HG03457 (cell line): Measurements from ENCODE around the gene TMEM80.

Source experiments
- ATAC-seq: cut with Tn5 transposase; IDR thresholded peaks from one replicate; pipeline ENCODE4 v1.9.1; 2021; ENCODE audit warnings: moderate number of reproducible peaks; ENCODE audit not compliant: unreplicated experiment

TMEM80 gene

DNA sequence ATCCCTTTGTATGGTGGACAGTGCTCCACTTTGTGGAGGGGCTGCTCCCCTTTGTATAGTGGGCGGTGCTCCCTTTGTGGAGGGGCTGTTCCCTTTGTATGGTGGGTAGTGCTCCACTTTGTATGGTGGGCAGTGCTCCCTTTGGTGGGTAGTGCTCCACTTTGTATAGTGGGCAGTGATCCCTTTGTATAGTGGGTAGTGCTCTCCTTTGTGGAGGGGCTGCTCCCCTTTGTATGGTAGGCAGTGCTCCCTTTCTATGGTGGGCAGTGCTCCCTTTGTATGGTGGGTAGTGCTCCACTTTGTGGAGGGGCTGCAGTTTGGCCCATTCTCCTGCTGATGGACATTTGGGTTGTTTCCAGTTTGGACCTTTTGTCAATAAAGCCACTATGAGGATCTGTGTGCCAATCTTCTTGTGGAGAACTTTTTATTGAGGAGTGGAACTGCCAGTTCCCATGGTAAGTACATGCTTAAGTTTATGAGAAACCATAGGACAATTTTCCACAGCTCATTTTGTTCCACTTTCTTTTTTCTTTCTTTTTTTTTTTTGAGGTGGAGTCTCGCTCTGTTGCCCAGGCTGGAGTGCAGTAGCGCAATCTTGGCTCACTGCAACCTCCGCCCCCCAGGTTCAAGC, 47.1 kb downstream of the TMEM80 start:
- no peak for ATAC-seq

DNA sequence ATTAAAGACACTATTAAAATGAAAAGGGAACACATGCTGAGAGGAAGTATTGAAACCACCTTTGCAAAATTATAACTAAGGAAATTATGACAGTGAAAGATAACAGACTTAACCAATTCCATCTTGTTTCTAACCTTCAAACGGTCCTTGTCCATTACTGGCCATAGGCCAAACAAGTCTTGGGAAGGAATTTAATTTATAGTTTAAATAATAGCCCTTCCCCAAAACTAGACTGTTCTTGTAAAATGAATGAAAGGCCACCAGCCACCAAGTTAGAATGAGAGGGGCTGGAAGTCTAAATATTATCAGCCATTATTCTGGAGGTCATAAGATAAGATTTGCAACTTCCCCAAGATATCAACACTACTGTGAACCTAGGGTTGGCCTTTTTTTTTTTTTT, 49.8 kb downstream of the TMEM80 start:
- no peak for ATAC-seq

DNA sequence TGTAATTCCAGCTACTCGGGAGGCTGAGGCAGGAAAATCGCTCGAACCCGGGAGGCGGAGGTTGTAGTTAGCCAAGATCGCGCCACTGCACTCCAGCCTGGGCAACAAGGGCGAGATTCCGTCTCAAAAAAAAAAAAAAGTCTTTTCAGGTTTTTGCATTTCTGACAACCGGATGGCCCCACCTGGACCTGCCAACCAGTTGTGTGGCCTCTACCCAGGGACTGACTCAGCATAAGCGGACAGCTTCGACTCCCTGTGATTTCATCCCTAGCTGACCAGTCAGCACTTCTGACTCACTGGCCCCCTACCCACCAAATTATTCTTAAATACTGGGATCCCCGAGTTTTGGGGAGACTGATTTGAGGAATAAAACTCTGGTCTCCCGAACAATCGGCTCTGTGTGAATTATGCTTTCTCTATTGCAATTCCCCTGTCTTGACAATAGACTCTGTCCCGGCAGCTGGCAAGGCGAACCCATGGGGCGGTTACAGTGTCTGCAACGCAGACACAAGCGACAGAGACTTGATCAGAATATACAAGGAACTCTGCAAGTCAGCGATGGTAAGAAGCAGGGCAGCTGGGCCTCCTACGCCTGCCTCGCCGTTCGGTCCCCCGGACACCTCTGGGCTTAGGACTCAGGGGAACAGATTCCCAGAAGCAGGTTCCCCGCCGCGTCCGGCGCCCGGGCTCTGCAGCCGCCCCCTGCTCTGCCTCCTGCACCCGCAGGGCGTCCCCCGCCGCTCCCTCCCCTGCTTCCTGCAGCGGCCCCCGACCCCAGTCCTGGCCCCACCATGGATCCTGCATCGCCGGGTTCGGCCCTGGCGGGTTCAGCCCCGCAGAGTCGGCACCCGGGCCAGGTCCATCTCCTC, 50.9 kb downstream of the TMEM80 start:
- ATAC-seq: no peak

DNA sequence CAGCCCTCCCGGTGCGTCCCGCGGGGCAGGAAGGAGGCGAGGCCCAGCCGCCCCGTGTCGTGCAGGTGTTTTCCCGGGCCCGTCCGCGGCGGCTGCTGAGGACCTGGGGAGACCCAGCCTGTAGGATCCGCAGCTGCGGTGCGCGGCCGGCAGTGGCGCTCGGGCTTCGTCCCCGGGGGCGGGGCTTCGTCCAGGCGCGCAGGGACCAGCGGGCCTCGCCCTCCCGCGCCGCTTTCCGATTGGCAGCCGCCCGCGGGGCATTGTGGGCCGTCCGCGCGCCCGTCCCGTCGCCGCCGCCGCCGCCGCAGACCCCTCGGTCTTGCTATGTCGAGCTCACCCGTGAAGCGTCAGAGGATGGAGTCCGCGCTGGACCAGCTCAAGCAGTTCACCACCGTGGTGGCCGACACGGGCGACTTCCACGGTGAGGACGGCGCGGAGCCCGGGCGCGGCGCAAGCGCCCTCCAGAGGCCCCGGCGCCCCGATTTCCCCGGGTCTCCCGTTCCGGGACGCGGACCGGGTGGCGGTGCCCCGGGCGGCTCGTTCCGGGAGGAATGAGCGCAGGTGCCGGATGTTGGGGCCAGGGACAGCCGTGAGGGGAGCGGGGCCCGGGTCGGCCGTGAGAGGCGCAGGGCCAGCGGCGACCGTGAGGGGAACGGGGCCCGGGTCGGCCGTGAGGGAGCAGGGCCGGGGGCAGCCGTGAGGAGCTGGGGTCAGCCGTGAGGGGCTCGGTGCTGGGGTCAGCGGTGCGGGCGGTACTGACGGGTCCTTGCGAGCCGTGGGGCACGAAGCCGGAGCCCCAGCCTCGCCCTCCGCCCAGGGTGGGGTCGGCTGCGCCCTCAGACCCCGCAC, 51.8 kb downstream of the TMEM80 start, which contains the start of gene TALDO1:
TSS of gene TALDO1 (plus strand) at position 307 of the 849 bp plus-strand sequence. CDS start at position 325, 18 bp downstream.
- no peak for ATAC-seq

DNA sequence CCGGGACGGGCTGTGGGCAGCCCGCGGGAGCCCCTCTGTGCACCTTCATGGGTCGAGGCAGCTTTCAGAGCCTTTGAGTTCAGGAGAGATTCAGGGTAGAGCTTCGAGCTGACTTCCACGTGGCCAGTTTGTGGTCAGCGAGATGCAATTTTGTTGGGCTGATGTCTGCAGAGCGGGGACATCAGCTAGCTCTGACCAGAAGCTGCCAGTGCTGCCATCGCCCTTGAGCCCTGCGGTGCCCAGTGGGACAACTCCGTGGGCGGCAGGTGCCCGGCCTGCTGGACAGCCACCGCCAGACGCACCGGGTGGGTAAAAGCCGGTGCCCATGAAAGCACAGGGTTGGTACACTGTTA, 52.4 kb downstream of the TMEM80 start:
- no peak for ATAC-seq

DNA sequence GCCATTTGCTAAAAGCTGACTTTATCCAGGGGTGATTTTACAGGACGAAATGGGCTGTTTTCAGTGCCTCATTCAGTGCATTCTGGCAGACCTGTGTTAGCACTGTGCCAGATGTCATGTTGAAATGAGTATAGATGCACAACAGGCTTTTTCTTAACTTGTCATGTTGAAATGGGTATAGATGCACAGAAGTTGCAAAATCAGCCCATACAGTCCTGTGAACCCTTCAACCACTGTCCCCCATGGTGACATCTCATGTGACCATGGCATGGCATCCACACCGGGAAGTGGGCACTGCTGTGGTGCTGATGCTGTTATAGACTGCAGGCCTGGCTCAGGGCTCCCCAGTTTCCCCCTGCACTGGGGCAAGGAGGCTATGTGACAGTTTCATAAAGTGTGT, 54.1 kb downstream of the TMEM80 start:
- no peak for ATAC-seq
